Gastrocnemius medialis (tissue), 4 donors: Measurements from ENCODE around the gene TP73. TPM values are rescaled to one million over a fixed set of nuclear protein-coding genes. Genes with fewer than 3 reads are reported as not detected.

Source experiments
- ATAC-seq, 2 donors: fragments of 150-250 bp; one replicate each; pipeline ENCODE4 v1.9.1; 2016
- DNase-seq, 2 donors: peaks; one replicate each; pipeline ENCODE4 v3.0.0-alpha.2; 2019
- H3K27ac ChIP-seq, 4 donors: fragments of 200-600 bp; sonication (generic); 1 replicate in 1 of 4; 2 replicates in 3 of 4; pipeline ENCODE4 v1.5.1; 2016 to 2018; ENCODE audit warnings: mild to moderate bottlenecking in 2 of 4, moderate library complexity in 1 of 4
- H3K27me3 ChIP-seq, 3 donors: fragments of 200-600 bp; sonication (generic) in 2 of 3; 1 replicate in 1 of 3; 2 replicates in 2 of 3; pipeline versions ENCODE4 v1.5.1 to v1.6.0; 2016 to 2019; ENCODE audit warnings: mild to moderate bottlenecking in 1 of 3, moderate library complexity in 1 of 3
- H3K36me3 ChIP-seq, 2 donors: fragments of 200-600 bp; sonication (generic) in 1 of 2; one replicate each; pipeline ENCODE4 v1.5.1; 2017 to 2018
- H3K4me1 ChIP-seq, 2 donors: fragments of 200-600 bp; sonication (generic) in 1 of 2; one replicate each; pipeline ENCODE4 v1.5.1; 2016 to 2017; ENCODE audit warnings: mild to moderate bottlenecking in 2 of 2
- H3K4me3 ChIP-seq, 4 donors: fragments of 200-600 bp; sonication (generic) in 3 of 4; 1 replicate in 1 of 4; 2 replicates in 3 of 4; pipeline ENCODE4 v1.5.1; 2016 to 2019; ENCODE audit warnings: mild to moderate bottlenecking in 2 of 4
- H3K9me3 ChIP-seq, 3 donors: fragments of 200-600 bp; sonication (generic) in 2 of 3; 1 replicate in 1 of 3; 2 replicates in 2 of 3; pipeline ENCODE4 v1.5.1; 2016 to 2019
- CTCF ChIP-seq, 5 experiments: fragments of 450-650 bp in 3 of 5; fragments of 200-600 bp in 2 of 5; sonication (generic) in 2 of 5; IDR thresholded peaks in 4 of 5; conservative IDR thresholded peaks in 1 of 5; 1 replicate in 4 of 5; 2 replicates in 1 of 5; pipeline ENCODE4 v1.5.1; 2016 to 2019; ENCODE audit warnings: antibody characterized with exemption in 5 of 5, mild to moderate bottlenecking in 3 of 5, moderate library complexity in 3 of 5
- POLR2A ChIP-seq, 2 donors: fragments of 450-650 bp; IDR thresholded peaks; one replicate each; pipeline ENCODE4 v1.6.1; 2017; ENCODE audit warnings: antibody characterized with exemption in 2 of 2, mild to moderate bottlenecking in 2 of 2, moderate library complexity in 2 of 2
- in situ Hi-C, 4 donors: fragments of 200-750 bp; cut with MboI; loops; one replicate each; pipeline versions ENCODE4 v1.15.0 to v1.8.0; 2017; ENCODE audit warnings: low sequenced_read_pairs in 4 of 4
- intact Hi-C: fragments of 100-400 bp; cut with DNase I; formaldehyde crosslinking; loops from one replicate; pipeline ENCODE4 v1.15.1; 2023; ENCODE audit warnings: low total_unique reads
- total RNA-seq, 4 donors: library from RNA; depleted of rRNA; stranded (reverse); fragments of >200 nt; gene quantifications; one replicate each; pipeline versions ENCODE4 v1.1.0 to v1.2.3, GENCODE V29; 2016

Gene TP73
- total RNA-seq, 4 donors from 2014 or later = 0.07 TPM; not detected in 3

- intact Hi-C loops (no loop called here), in situ Hi-C loops (no loop called here)
- Histone ChIP-seq H3K4me1 (no peaks in the 10 kb centered on the region), H3K27ac (no peak overlapping the region), H3K36me3 (no peaks in the 10 kb centered on the region), H3K9me3 (no peaks in the 10 kb centered on the region), H3K4me3 (no peak overlapping the region), H3K27me3 (peaks cover 27 to 38% (median 33%) of the 10 kb centered on the region in 3 donors)
- TF ChIP-seq CTCF (IDR thresholded peaks at IDR 0.05 in 4 of 5, conservative IDR thresholded peaks at IDR 0.05 in 1 of 5) = no peak
- no peak for TF ChIP-seq POLR2A (IDR thresholded peaks at IDR 0.05)
- no peak for ATAC-seq
- DNase-seq = peak in 1 of 2 donors; percentile 0
Observed at GRCh38 chr1:3657096-3657475, 4.8 kb downstream of the TP73 start.

GRCh38 chr1:3657578-3658230, 5.4 kb downstream of the TP73 start:
- H3K27ac ChIP-seq = no peak overlapping the region
- TF ChIP-seq POLR2A (IDR thresholded peaks at IDR 0.05) (no peak), CTCF (IDR thresholded peaks at IDR 0.05 in 4 of 5, conservative IDR thresholded peaks at IDR 0.05 in 1 of 5) (no peak)
- DNase-seq = peak in 1 of 2 donors; percentile 6
- ATAC-seq = no peak
- no peaks in the 10 kb centered on the region for H3K4me1 ChIP-seq
- H3K27me3 ChIP-seq = peaks cover 25 to 35% (median 30%) of the 10 kb centered on the region in 3 donors
- intact Hi-C loops (no loop called here), in situ Hi-C loops (no loop called here)
- H3K36me3 ChIP-seq = no peaks in the 10 kb centered on the region
- no peaks in the 10 kb centered on the region for H3K9me3 ChIP-seq
- no peak overlapping the region for H3K4me3 ChIP-seq

GRCh38 chr1:3658231-3658615, 5.9 kb downstream of the TP73 start:
- in situ Hi-C loops (no loop called here), intact Hi-C loops (no loop called here)
- H3K4me3 ChIP-seq = no peak overlapping the region
- H3K9me3 ChIP-seq = no peaks in the 10 kb centered on the region
- H3K4me1 ChIP-seq = no peaks in the 10 kb centered on the region
- no peak overlapping the region for H3K27ac ChIP-seq
- DNase-seq (peak in 1 of 2 donors; percentile 3), ATAC-seq (no peak)
- H3K27me3 ChIP-seq = peaks cover 20 to 29% (median 25%) of the 10 kb centered on the region in 3 donors
- no peak for TF ChIP-seq POLR2A (IDR thresholded peaks at IDR 0.05)
- no peak for TF ChIP-seq CTCF (IDR thresholded peaks at IDR 0.05 in 4 of 5, conservative IDR thresholded peaks at IDR 0.05 in 1 of 5)
- H3K36me3 ChIP-seq = no peaks in the 10 kb centered on the region

GRCh38 chr1:3659093-3659492, 6.8 kb downstream of the TP73 start:
- Histone ChIP-seq H3K9me3 (no peaks in the 10 kb centered on the region), H3K36me3 (no peaks in the 10 kb centered on the region), H3K27me3 (peaks cover 11 to 21% (median 16%) of the 10 kb centered on the region in 3 donors), H3K4me1 (no peaks in the 10 kb centered on the region), H3K27ac (no peak overlapping the region), H3K4me3 (no peak overlapping the region)
- in situ Hi-C loops (no loop called here), intact Hi-C loops (no loop called here)
- TF ChIP-seq POLR2A (IDR thresholded peaks at IDR 0.05) (no peak), CTCF (IDR thresholded peaks at IDR 0.05 in 4 of 5, conservative IDR thresholded peaks at IDR 0.05 in 1 of 5) (no peak)
- DNase-seq (peak in 1 of 2 donors; percentile 5), ATAC-seq (no peak)

- Histone ChIP-seq H3K27ac (no peak overlapping the region), H3K9me3 (no peaks in the 10 kb centered on the region), H3K4me3 (no peak overlapping the region), H3K27me3 (peaks cover 0 to 7% (median 5%) of the 10 kb centered on the region in 3 donors), H3K4me1 (no peaks in the 10 kb centered on the region), H3K36me3 (no peaks in the 10 kb centered on the region)
- TF ChIP-seq POLR2A (IDR thresholded peaks at IDR 0.05) = no peak
- TF ChIP-seq CTCF (IDR thresholded peaks at IDR 0.05 in 4 of 5, conservative IDR thresholded peaks at IDR 0.05 in 1 of 5) = no peak
- ATAC-seq = no peak
- in situ Hi-C loops (no loop called here), intact Hi-C loops (no loop called here)
- no peak for DNase-seq
Observed at GRCh38 chr1:3660704-3661103, 8.4 kb downstream of the TP73 start.
